M059J (cell line): Measurements from ENCODE around the gene CPNE1. TPM values are rescaled to one million over a fixed set of nuclear protein-coding genes. Genes with fewer than 3 reads are reported as not detected.

Experiments used
- DNase-seq: peaks from one replicate; pipeline ENCODE4 v3.0.0-alpha.2; 2012; ENCODE audit warnings: low read depth
- total RNA-seq: library from RNA; depleted of rRNA; stranded (reverse); fragments of >200 nt; shearing (Covaris generic); gene quantifications from 2 replicates; pipeline ENCODE4 v1.2.3, GENCODE V29; 2014

CPNE1 gene
- total RNA-seq, 1 experiment from 2014 or later: 262 TPM

GRCh38 chr20:35600176-35600992, 64.3 kb downstream of the CPNE1 start:
- no peak for DNase-seq

GRCh38 chr20:35599776-35600120, 65.0 kb downstream of the CPNE1 start:
- DNase-seq: no peak

GRCh38 chr20:35598899-35599775, 65.6 kb downstream of the CPNE1 start:
- DNase-seq: no peak

- DNase-seq: no peak
These were observed 66.2 kb downstream of the CPNE1 start for GRCh38 chr20:35598476-35598875.

- no peak for DNase-seq
These were observed 67.5 kb downstream of the CPNE1 start for GRCh38 chr20:35597186-35597585.

GRCh38 chr20:35595901-35596300, 68.8 kb downstream of the CPNE1 start:
- no peak for DNase-seq

- DNase-seq: no peak
These were observed 69.2 kb downstream of the CPNE1 start for GRCh38 chr20:35595456-35595855.

- no peak for DNase-seq
These were observed 72.2 kb downstream of the CPNE1 start for GRCh38 chr20:35592339-35592974.

GRCh38 chr20:35588397-35588796, 76.3 kb downstream of the CPNE1 start:
- no peak for DNase-seq

GRCh38 chr20:35587436-35587835, 77.3 kb downstream of the CPNE1 start:
- DNase-seq: no peak

- no peak for DNase-seq
These were observed 77.8 kb downstream of the CPNE1 start for GRCh38 chr20:35586751-35587425.

GRCh38 chr20:35583636-35584560, 80.8 kb downstream of the CPNE1 start:
- no peak for DNase-seq

- no peak for DNase-seq
These were observed 81.8 kb downstream of the CPNE1 start for GRCh38 chr20:35582741-35583404.

- DNase-seq: no peak
These were observed 82.6 kb downstream of the CPNE1 start for GRCh38 chr20:35582131-35582530.

- DNase-seq: no peak
These were observed 85.5 kb downstream of the CPNE1 start for GRCh38 chr20:35579196-35579595.

- no peak for DNase-seq
These were observed 86.2 kb downstream of the CPNE1 start for GRCh38 chr20:35578469-35578868.

GRCh38 chr20:35576816-35577215, 87.9 kb downstream of the CPNE1 start:
- DNase-seq: no peak
